Activated T-cell treated with anti-CD3 and anti-CD28 coated beads for 1 hour (primary cell): ENCODE data around the gene LRRN3.

Experiments
- DNase-seq: peaks from one replicate; pipeline ENCODE4 v3.0.0-alpha.2; 2020; ENCODE audit warnings: low read depth

LRRN3 gene

DNA sequence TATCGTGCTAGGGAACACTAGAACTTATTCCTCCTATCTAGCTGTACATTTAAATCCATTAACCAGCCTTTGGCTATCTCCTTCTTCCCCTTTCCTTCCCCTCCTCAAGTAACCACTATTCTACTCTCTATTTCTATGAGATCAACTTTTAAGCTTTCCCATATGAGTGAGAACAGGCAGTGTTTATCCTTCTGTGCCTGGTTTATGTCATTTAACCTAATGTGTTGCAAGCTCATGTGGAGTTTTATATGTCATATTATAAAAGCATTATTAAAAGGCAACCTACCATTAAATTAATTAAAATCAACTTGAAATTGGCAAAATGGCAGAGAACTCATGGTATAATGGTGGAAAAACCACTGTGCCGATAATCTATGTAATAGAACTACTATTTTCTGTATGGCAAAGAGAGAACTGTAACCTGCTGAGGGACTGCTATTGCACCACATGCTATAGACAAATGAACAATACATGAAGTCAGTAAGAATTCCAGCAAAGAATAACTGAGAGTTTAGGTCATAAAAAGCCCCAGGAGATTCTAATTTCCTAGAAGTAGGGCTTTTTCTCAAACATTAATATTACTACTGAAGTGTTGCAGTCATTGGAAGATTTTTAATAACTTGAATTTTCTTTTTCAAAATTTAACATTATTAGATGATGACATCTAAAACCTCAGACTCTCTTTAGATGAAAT, 81.8 kb downstream of the LRRN3 start:
- DNase-seq: no peak

DNA sequence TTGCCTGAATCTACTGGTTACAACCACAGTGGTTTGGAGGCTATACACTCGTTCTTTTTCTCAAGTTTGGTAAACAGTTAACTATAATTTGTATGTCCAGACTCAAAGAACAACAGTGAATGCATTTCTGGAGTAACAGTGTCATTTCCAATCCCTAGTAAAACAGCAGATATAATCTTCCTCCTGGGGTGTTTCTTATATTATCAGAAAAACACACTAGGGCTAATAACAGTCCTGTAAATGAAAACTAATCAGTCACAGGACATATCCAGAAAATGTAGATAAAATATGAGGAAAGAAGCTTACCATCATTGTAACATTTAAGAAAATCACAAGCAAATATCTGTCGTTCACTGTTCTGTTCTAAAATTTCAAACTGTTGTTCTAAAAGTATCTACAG, 82.6 kb downstream of the LRRN3 start:
- no peak for DNase-seq

DNA sequence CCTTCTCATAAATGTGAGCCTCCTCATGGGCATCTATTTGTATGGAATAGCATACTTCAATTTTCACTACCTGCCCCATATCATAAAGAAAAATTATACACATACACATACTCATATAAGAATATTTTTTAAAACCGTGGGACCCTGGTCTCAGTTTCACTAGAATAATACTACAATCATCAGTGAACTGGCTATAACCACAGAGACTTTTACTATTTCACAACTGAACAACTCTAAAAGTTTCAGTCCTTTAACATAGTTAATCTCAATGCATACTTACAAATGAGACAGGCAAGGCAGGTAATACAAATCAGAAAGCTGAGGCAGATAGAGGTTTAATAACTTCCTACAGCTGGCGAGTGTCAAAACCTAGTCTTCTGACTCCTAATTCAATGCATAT, 83.1 kb downstream of the LRRN3 start:
- no peak for DNase-seq

DNA sequence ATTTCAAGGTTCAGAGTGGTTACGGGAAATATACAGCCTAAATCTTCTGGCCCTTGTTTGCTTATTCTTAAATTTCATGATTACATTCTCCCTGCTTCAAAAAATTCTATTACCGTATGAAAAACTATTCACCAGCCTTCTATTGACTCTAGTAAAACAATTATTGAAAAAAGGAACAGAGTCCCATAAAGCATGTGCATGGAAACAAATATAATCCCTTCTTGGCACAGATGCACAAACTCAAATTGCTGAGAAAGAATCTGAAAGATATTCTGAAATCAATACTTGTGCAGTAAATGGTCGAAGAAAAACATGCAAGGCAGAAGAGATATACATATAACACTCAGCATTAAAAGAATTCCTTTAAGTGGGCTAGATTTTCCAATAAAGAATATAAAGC, 83.6 kb downstream of the LRRN3 start:
- DNase-seq: no peak
